Erythroblast (primary cell): ENCODE data around the gene OSBPL3.

ENCODE experiments used
- GATA1 ChIP-seq: IDR thresholded peaks from 2 replicates; pipeline ENCODE4 v1.6.1; 2011; ENCODE audit warnings: low read depth, mild to moderate bottlenecking, control low read depth, low read length, moderate library complexity
- POLR2A ChIP-seq: IDR thresholded peaks from 2 replicates; pipeline ENCODE4 v1.6.1; 2011; ENCODE audit warnings: mild to moderate bottlenecking, low read length

- no peak for TF ChIP-seq POLR2A
- no peak for TF ChIP-seq GATA1
These were observed 7.9 kb downstream of the OSBPL3 start for GRCh38 chr7:24972166-24972477.
